ENCODE measurements around the gene ATP6V1A.

ATP6V1A gene

GRCh38 chr3:113719294-113719693 lies 27.5 kb upstream of the ATP6V1A start:
- peaks cover 15% of the 10 kb centered on the region for H3K4me1 ChIP-seq (ENCODE audit: insufficient read depth, low read length, poor library complexity, severe bottlenecking)
- H3K36me3 ChIP-seq (ENCODE audit: insufficient read depth, low read length) = peaks cover 58% of the 10 kb centered on the region
- H2AFZ ChIP-seq (ENCODE audit: low read length) = no peak overlapping the region

DNA sequence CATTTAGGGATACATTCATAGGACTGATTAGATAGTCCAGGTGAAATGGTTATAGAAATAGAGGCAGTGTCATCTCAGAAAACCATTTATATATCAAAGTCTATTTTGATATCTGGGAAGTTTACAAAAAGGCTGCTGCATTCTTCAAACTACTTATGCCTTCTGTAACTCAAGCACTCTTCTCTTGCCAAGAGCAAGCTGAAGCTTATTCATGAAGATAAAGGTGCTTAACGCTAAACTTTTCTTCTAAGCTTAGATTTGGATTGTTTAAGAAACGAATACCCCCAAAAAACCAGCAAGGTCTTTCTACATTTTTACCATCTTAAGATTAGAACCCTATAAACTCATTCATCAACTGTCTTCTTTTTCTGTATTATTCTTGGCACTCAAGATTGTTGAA lies 27.1 kb upstream of the ATP6V1A start:
- Histone ChIP-seq H3K9me2 (replicated peaks; ENCODE audit: low read depth, low read length) (no peaks in the 10 kb centered on the region), H3F3A (ENCODE audit: low read depth) (no peaks in the 10 kb centered on the region), H3K4me1 (ENCODE audit: insufficient read depth, low read length, poor library complexity, severe bottlenecking) (peaks cover 15% of the 10 kb centered on the region), H3K4me2 (ENCODE audit: low read depth, low read length, poor library complexity, severe bottlenecking) (no peak overlapping the region), H3K79me2 (ENCODE audit: insufficient read depth, low read length) (peaks cover 19% of the 10 kb centered on the region), H3K4me3 (ENCODE audit: low read length, poor library complexity, severe bottlenecking) (no peak overlapping the region), H3K9ac (ENCODE audit: low read depth, low read length, poor library complexity, severe bottlenecking) (no peak overlapping the region), H3K9me3 (ENCODE audit: insufficient read depth, low read depth, low read length) (no peaks in the 10 kb centered on the region), H4K20me1 (ENCODE audit: insufficient read depth, low read length, poor library complexity, severe bottlenecking) (peaks cover 5% of the 10 kb centered on the region), H3K36me3 (ENCODE audit: insufficient read depth, low read length) (peaks cover 58% of the 10 kb centered on the region), H3K27me3 (ENCODE audit: insufficient read depth, low read length, poor library complexity, severe bottlenecking) (no peaks in the 10 kb centered on the region), H2AFZ (ENCODE audit: low read length) (no peak overlapping the region)
- TF ChIP-seq, protein P1, sequence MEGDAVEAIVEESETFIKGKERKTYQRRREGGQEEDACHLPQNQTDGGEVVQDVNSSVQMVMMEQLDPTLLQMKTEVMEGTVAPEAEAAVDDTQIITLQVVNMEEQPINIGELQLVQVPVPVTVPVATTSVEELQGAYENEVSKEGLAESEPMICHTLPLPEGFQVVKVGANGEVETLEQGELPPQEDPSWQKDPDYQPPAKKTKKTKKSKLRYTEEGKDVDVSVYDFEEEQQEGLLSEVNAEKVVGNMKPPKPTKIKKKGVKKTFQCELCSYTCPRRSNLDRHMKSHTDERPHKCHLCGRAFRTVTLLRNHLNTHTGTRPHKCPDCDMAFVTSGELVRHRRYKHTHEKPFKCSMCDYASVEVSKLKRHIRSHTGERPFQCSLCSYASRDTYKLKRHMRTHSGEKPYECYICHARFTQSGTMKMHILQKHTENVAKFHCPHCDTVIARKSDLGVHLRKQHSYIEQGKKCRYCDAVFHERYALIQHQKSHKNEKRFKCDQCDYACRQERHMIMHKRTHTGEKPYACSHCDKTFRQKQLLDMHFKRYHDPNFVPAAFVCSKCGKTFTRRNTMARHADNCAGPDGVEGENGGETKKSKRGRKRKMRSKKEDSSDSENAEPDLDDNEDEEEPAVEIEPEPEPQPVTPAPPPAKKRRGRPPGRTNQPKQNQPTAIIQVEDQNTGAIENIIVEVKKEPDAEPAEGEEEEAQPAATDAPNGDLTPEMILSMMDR (conservative IDR thresholded peaks at IDR 0.05; ENCODE audit: low read length) = no peak
- no peak for TF ChIP-seq EZH2phosphoT487 (IDR thresholded peaks at IDR 0.05; ENCODE audit: borderline replicate concordance)

More at GRCh38 chr3:113719294-113719693, 27.5 kb upstream of the ATP6V1A start:
- Histone ChIP-seq H3K27me3 (ENCODE audit: insufficient read depth, low read length, poor library complexity, severe bottlenecking) (no peaks in the 10 kb centered on the region), H3K9me3 (ENCODE audit: insufficient read depth, low read depth, low read length) (no peaks in the 10 kb centered on the region), H3K79me2 (ENCODE audit: insufficient read depth, low read length) (peaks cover 15% of the 10 kb centered on the region), H3K4me3 (ENCODE audit: low read length, poor library complexity, severe bottlenecking) (no peak overlapping the region), H3F3A (ENCODE audit: low read depth) (no peaks in the 10 kb centered on the region), H3K9ac (ENCODE audit: low read depth, low read length, poor library complexity, severe bottlenecking) (no peak overlapping the region), H3K4me2 (ENCODE audit: low read depth, low read length, poor library complexity, severe bottlenecking) (no peak overlapping the region), H4K20me1 (ENCODE audit: insufficient read depth, low read length, poor library complexity, severe bottlenecking) (peaks cover under 1% of the 10 kb centered on the region), H3K9me2 (replicated peaks; ENCODE audit: low read depth, low read length) (no peaks in the 10 kb centered on the region)
- no peak for TF ChIP-seq EZH2phosphoT487 (IDR thresholded peaks at IDR 0.05; ENCODE audit: borderline replicate concordance)
- TF ChIP-seq, protein P1 (conservative IDR thresholded peaks at IDR 0.05; ENCODE audit: low read length) = no peak

DNA sequence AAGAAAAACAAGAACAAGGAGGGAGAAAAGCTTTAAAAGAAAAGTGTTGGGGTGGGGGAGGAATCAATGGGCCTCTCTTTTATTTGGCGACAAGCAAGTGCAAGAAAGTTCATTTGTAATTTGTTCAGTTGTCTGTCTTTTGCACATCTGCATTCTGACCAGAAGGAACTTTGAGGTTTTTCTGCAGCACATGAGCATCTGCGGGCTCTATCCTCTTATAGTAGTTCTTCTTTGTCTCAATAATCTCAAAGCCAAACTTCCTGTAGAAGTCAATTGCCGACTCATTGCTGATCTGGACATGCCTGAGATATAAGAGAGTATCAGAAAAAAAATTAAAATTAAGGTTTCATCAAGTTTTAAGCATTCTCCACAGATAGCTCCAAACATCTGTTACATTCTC lies 25.2 kb upstream of the ATP6V1A start:
- no peak overlapping the region for H2AFZ ChIP-seq (ENCODE audit: low read length)
- no peaks in the 10 kb centered on the region for H3F3A ChIP-seq (ENCODE audit: low read depth)
- no peak overlapping the region for H3K4me3 ChIP-seq (ENCODE audit: low read length, poor library complexity, severe bottlenecking)
- H3K4me2 ChIP-seq (ENCODE audit: low read depth, low read length, poor library complexity, severe bottlenecking) = peak overlapping the region; percentile 24
- peak overlapping the region; percentile 28 for H3K9ac ChIP-seq (ENCODE audit: low read depth, low read length, poor library complexity, severe bottlenecking)
- H3K9me2 ChIP-seq (replicated peaks; ENCODE audit: low read depth, low read length) = no peaks in the 10 kb centered on the region
- peaks cover 16% of the 10 kb centered on the region for H4K20me1 ChIP-seq (ENCODE audit: insufficient read depth, low read length, poor library complexity, severe bottlenecking)
- no peaks in the 10 kb centered on the region for H3K27me3 ChIP-seq (ENCODE audit: insufficient read depth, low read length, poor library complexity, severe bottlenecking)
- peaks cover 53% of the 10 kb centered on the region for H3K36me3 ChIP-seq (ENCODE audit: insufficient read depth, low read length)
- no peak for TF ChIP-seq EZH2phosphoT487 (IDR thresholded peaks at IDR 0.05; ENCODE audit: borderline replicate concordance)
- TF ChIP-seq, protein P1 (conservative IDR thresholded peaks at IDR 0.05; ENCODE audit: low read length) = no peak
- no peaks in the 10 kb centered on the region for H3K9me3 ChIP-seq (ENCODE audit: insufficient read depth, low read depth, low read length)
- H3K79me2 ChIP-seq (ENCODE audit: insufficient read depth, low read length) = peaks cover 36% of the 10 kb centered on the region
- H3K4me1 ChIP-seq (ENCODE audit: insufficient read depth, low read length, poor library complexity, severe bottlenecking) = peaks cover 15% of the 10 kb centered on the region
